Measurements from ENCODE around the gene ENTPD1.
"Not testable (repeated sequence)": the region's sequence is repeated elsewhere in the genome, so short reads cannot be mapped to it uniquely, and the experiment has no call there.

The ENTPD1 gene

GRCh38 chr10:95756041-95756761 is at the start of gene ENTPD1:
Gene ENTPD1, plus strand, starts transcription at chr10:95756163. Its CDS starts 77 bp downstream, at chr10:95756240.
- no peak for DNase-seq (ENCODE audit: extremely low spot score, insufficient read length, low read depth)
- no peak for FAIRE-seq

GRCh38 chr10:95706573-95706972 is 49.4 kb upstream of the ENTPD1 start:
- FAIRE-seq (no peak), DNase-seq (ENCODE audit: extremely low spot score, insufficient read length, low read depth) (no peak)

GRCh38 chr10:95706990-95707389 is 49.0 kb upstream of the ENTPD1 start:
- no peak for FAIRE-seq
- no peak for DNase-seq (ENCODE audit: extremely low spot score, insufficient read length, low read depth)

GRCh38 chr10:95711492-95711891 is 44.5 kb upstream of the ENTPD1 start:
- FAIRE-seq (no peak), DNase-seq (ENCODE audit: extremely low spot score, insufficient read length, low read depth) (no peak)

- FAIRE-seq (no peak), DNase-seq (ENCODE audit: extremely low spot score, insufficient read length, low read depth) (no peak)
Observed at GRCh38 chr10:95716466-95716865, 39.5 kb upstream of the ENTPD1 start.

- DNase-seq (ENCODE audit: extremely low spot score, insufficient read length, low read depth) = no peak
- FAIRE-seq = no peak
Observed at GRCh38 chr10:95716866-95717265, 39.1 kb upstream of the ENTPD1 start.

GRCh38 chr10:95720745-95721144 is 35.2 kb upstream of the ENTPD1 start:
- not testable (repeated sequence) for FAIRE-seq; DNase-seq (ENCODE audit: extremely low spot score, insufficient read length, low read depth)

- DNase-seq (ENCODE audit: extremely low spot score, insufficient read length, low read depth) = not testable (repeated sequence)
Observed at GRCh38 chr10:95722496-95722895, 33.5 kb upstream of the ENTPD1 start.

GRCh38 chr10:95728526-95728925 is 27.4 kb upstream of the ENTPD1 start:
- peak; percentile 42 for FAIRE-seq
- no peak for DNase-seq (ENCODE audit: extremely low spot score, insufficient read length, low read depth)

More at GRCh38 chr10:95722496-95722895, 33.5 kb upstream of the ENTPD1 start:
- FAIRE-seq = not testable (repeated sequence)

- DNase-seq (ENCODE audit: extremely low spot score, insufficient read length, low read depth) (no peak), FAIRE-seq (no peak)
Observed at GRCh38 chr10:95729323-95730055, 26.5 kb upstream of the ENTPD1 start.

- no peak for DNase-seq (ENCODE audit: extremely low spot score, insufficient read length, low read depth)
- peak; percentile 49 for FAIRE-seq
Observed at GRCh38 chr10:95730233-95730632, 25.7 kb upstream of the ENTPD1 start.

GRCh38 chr10:95732907-95733306 is 23.1 kb upstream of the ENTPD1 start:
- not testable (repeated sequence) for FAIRE-seq

GRCh38 chr10:95739056-95739455 is 16.9 kb upstream of the ENTPD1 start:
- no peak for FAIRE-seq
- no peak for DNase-seq (ENCODE audit: extremely low spot score, insufficient read length, low read depth)

More at GRCh38 chr10:95732907-95733306, 23.1 kb upstream of the ENTPD1 start:
- DNase-seq (ENCODE audit: extremely low spot score, insufficient read length, low read depth) = not testable (repeated sequence)

GRCh38 chr10:95741807-95742467 is 14.0 kb upstream of the ENTPD1 start:
- FAIRE-seq = peak; percentile 94
- no peak for DNase-seq (ENCODE audit: extremely low spot score, insufficient read length, low read depth)

GRCh38 chr10:95742485-95742884 is 13.5 kb upstream of the ENTPD1 start:
- DNase-seq (ENCODE audit: extremely low spot score, insufficient read length, low read depth) (no peak), FAIRE-seq (no peak)

GRCh38 chr10:95742962-95743535 is 12.9 kb upstream of the ENTPD1 start:
- DNase-seq (ENCODE audit: extremely low spot score, insufficient read length, low read depth) (no peak), FAIRE-seq (peak; percentile 63)

- FAIRE-seq (peak; percentile 79), DNase-seq (ENCODE audit: extremely low spot score, insufficient read length, low read depth) (no peak)
Observed at GRCh38 chr10:95745501-95745900, 10.5 kb upstream of the ENTPD1 start.

- DNase-seq (ENCODE audit: extremely low spot score, insufficient read length, low read depth) = no peak
- no peak for FAIRE-seq
Observed at GRCh38 chr10:95748349-95748748, 7.6 kb upstream of the ENTPD1 start.

GRCh38 chr10:95755511-95756004 is 405 bp upstream of the ENTPD1 start:
- no peak for FAIRE-seq

More at GRCh38 chr10:95755511-95756004, 405 bp upstream of the ENTPD1 start:
- DNase-seq (ENCODE audit: extremely low spot score, insufficient read length, low read depth) = no peak
